Measurements from ENCODE around the gene RAB40B.

The RAB40B gene

DNA sequence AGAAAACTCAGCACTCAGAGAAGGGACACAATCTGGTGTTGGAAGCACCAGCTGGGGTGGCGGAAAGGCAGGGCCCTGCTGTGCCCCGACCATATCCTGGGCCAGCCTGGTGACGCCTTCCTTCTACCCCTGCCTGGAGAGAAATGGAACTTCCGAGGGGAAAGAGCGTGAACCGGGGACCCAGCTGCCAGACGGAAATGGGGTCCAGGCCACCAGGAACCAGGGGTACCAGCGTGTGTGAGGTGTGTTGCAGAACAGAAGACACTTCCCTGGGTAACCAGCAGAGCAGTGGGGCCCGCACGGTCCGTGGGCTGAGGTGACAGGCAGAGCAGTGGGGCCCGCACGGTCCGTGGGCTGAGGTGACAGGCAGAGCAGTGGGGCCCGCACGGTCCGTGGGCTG lies 6.8 kb downstream of the RAB40B start:
- no peak for DNase-seq (ENCODE audit: low spot score)

DNA sequence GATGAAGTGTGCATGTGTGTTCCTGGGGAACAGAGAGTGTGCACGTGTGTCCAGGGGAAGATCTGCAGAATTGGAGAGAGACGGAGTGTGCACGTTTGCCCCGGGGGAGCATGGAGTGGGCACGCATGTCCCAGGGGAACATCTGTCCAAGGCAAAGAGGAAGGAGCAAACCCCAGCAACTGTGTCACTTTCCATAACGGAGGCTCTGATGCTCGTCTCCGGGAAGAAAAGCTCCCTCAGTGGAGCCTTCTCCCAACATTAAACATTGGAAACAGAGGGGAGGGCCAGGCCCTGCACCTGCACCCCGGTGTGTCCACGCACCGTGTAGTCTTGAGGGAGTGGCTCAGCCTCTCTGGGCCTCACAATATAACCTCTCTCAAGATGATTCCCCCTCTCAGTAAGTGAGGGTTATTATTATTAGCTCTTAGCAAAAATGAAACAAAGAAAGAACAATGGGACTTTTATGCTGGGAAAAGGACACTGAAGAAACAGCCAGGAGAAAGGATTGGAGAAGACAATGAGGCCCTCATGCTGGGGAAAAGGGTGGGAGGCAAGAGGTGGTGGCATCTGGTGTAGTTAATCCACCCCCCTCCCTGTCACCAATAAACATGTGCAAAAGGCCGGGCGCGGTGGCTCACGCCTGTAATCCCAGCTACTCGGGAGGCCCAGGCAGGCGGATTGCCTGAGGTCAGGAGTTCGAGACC lies 7.6 kb downstream of the RAB40B start:
- DNase-seq (ENCODE audit: low spot score) = peak; percentile 93

DNA sequence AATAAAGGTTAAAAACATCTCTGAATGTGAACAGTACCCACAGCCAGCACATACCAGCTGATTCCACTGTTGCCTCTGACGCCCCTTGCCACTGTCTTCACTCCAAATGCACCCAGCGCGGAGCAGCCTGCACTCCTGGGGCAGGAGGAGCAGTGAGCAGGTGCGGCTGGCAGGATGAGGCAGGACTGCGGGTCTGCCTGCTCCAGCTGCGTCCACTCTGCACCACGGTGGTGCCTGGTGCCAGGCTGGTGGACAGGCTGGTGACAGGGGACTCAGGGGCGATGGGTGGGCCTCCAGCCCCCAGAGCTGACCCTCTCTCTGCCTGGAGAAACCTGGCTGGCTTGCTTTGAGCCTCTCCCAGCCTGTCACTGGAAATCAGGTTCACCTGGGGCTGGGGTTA lies 9.4 kb downstream of the RAB40B start:
- no peak for DNase-seq (ENCODE audit: low spot score)

DNA sequence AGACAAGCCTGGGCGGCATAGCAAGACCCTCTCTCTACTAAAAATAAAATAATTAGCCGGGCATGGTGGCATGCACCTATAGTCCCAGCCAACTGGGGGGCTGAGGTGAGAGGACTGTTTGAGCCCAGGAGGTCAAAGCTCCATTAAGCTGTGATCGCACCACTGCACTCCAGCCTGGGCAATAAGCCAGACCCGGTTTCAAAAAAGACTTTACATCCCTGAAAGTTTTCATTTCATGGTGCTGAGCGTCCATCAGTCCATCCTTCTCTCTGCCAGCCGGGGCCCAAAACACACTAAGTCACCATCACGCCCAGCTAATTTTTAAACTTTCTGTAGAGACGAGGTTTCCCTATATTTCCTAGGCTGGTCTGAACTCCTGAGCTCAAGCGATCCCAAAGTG lies 10.6 kb downstream of the RAB40B start:
- DNase-seq (ENCODE audit: low spot score) = no peak

DNA sequence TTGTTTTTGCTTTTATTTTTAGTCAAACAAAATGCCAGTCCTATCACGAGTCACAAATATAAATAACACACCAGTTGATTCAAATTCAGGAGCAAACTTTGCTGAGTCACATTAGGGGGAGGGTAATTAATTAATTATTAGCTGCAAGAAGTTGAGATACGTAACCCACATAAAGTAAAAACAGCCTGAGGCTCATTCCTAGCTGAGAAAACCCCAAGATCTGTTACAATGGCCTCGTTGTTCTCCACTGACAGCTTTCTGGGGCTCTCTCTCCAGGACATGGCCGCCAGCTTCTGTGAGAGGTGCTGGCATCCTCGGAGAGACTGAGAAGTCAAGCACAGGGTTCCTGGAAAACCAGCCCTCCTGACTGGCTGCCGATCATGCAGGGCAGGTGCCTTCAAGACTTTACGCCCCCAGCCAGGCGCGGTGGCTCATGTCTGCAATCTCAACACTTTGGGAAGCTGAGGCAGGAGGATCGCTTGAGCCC lies 11.1 kb downstream of the RAB40B start:
- DNase-seq (ENCODE audit: low spot score) = peak; percentile 82

DNA sequence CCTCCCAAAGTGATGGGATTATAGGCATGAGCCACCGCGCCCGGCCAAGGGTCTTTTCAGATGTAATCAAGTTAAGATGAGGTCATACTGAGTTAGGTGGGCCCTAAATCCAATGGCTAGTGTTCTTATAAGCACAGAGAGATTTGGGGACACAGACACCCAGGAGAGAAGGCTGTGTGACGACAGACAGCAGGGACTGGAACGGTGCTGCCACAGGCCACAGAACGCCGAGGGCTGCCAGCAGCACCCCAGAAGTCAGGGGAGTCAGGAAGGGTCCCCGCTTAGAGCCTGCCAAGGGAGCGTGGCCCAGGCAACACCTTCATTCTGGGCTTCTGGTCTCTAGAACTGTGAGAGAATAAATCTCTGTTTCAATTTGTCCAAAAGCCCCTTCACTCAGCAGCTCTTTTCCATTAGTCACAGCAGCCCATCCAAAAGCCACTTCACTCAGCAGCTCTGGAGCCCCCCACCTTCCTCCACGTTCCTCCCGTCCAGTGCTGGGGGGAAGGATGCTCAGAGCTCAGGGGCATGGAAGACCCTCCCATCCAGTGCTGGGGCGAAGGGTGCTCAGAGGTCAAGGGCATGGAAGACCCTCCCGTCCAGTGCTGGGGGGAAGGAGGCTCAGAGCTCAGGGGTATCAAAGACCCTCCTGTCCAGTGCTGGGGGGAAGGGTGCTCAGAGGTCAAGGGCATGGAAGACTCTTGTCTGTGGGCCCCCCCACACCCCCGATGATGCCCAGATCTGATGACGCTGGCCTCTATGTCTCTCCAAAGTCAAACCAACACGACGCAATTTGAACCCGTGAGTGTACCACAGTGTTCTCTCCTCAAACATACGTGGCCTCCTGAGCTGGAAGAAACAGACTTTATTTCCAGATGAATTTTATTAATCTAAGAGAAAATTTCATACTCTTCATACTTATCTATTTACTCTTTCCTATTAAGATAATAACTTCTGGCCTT lies 11.9 kb downstream of the RAB40B start:
- DNase-seq (ENCODE audit: low spot score) = no peak

DNA sequence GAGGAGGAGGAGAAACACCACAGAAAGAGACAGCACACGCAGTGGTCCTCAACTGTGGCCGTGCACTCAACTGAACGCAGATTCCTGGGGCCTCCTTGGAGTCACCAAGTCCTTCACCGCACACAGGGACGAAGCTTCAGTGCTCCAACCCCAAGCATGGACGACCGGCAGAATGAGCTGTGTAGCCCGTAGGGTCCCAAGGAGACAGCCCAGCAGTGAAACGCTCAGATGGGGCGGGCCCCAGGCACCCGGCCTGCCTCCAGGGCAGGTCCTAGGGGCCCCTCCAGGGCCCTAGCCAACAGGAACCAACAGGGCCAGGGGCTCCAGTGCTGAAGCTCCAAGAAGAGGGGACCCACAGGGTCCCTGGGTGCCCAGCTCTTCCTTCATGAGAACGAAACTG lies 13.2 kb downstream of the RAB40B start:
- DNase-seq (ENCODE audit: low spot score) = no peak

DNA sequence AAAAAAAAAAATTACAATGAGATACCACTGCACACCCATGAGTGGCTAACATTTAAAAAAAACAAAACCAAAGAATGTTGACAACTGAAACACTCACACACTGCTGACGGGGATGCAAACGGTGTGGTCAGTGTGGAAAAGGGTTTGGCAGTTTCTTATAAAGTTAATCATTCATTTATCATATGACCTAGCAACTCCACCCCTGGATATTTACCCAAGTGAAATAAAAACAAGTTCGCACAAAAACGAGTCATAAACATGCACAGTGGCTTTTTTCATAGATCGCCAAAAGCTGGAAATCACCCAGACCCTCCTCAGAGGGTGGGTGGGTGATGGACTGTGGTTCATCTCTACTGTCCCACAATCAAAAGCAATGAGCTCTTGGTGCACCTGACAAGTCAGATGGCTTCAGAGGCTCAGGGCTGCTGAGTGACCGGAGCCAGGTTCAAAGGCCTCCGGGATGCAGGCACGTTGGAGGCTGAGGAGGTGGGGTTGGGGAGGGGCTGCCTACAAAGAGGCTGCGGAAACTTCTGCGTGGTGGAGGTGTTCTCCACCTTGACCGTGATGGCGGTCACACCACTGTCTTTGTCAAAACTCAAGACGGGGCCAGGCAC lies 14.2 kb downstream of the RAB40B start:
- no peak for DNase-seq (ENCODE audit: low spot score)

DNA sequence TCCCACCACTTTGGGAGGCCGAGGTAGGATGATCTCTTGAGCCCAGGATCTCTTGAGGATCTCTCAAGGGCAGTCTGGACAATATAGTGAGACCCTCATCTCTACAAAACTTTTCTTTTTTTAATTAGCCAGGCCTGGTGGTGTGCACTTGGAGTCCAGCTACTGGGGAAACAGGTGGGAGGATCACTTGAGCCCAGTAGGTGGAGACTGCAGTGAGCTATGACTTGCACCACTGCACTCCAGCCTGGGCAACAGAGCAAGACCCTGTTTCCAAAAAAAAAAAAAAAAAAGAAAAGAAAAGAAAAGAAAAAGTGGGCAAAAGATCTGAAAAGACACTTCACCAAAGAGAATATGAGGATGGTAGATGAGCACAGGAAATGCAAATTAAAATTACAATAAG lies 15.0 kb downstream of the RAB40B start:
- no peak for DNase-seq (ENCODE audit: low spot score)

DNA sequence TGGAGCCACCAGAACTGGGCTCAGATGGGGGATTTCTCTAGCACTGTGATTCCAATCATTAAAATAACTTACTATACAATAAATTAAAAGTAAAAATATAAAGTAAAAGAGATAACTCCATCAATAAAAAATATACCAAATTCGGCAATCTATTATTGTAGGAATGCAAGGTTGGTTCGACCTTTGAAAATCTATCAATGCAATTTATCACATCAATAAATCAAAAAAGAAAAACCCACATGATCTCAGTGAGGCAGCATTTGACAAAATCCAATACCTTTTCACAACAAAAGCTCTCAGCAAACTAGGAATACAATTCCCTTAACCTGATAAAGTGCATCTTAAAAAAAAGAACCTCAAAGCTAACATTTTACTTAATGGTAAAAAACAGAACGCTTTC lies 17.0 kb downstream of the RAB40B start:
- no peak for DNase-seq (ENCODE audit: low spot score)

DNA sequence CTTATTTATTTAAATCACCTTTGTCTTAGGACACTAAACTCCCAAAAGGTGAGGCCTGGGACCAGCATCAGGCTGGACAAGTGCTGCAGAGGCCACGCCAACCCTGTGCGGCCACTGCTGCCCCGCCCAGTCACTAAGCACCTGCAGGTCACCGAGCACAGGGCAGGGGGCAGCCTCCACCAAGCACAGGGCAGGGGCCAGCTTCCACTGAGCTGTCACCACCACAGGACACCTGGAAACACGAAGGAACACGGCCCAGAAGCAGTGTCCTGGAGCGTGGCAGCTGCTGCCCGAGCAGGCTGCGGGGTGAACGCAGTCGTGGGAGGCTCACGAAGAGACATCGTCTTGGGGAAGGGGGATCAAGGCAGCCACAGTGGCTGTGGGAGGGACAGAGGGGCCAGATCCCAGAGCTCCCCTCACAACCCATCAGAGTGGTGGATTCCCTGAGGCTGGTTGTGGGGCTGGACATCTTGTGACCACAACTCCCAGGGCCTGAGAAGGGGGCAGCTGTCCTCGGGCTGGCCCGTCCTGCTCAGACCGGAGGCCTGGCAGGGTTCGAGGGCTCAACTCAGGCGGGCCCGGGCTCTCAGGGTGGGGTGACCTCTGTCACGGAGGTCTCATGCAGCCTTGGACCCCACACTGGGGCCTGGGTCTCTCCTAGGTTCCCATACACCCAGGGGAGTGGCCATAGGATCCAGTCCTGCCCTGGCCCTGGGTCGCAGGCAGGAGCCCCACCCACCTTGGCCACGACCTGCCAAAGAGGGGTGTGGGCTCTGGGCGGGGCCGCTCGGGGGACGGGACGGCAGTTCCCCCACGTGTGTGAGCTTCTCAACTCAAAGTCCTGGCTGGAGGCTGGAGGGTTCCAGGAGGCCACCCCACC lies 18.7 kb downstream of the RAB40B start:
- no peak for DNase-seq (ENCODE audit: low spot score)

DNA sequence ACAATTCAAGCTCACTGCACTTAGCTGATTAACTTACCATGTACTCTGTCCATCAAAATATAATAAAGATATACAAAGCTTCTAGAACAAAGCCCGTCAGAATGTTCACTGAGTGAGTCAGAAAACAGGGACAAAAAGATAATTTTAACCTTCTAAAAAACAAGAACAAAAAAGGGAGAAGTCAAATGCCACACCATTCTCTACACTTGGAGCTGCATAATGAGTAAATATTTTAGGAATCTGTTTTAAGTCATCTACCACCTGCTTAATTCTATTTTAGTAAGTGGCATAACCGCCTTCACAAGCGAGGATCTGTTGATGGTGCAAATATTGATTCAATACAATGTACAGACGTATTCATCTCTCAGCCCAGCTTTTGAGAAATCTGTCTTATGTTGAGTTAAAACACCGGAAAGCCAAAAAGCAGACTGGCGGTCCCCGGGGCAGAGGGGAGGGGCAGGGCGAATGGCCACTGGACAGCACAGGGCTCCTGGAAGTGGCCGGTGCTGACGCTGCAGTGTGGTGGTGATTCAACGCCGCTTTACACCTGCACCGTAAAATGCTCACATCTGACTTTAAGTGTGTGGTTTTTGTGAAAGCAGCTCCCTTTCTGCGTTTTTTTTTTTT lies 20.1 kb downstream of the RAB40B start:
- DNase-seq (ENCODE audit: low spot score) = no peak

DNA sequence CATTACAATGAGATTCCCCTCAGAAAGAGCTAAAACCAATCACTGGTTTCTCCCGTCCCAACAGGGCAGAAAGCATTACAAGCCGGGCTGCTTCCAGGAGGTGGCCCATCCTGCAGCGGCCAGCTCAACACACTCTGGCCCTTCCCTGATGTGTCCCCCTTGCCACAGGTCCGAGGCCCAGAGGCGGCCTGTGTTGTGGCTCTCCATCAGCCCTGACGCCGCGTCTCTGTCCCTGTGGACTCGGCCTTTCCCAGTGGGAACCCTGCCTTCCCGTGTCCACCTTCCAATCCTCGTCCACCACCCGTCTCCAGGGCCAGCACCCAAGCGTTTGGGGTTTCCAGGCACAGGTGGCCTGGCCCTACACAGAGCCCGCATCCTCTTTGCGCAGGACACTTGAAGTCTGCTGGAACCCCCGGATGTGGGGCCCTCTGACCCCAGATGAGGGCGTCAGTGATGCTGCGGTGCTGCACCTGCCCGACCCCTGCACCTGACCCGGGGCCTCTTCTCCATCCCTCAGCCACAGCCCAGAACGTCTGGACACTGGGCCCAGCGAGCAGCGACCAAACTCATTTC lies 21.1 kb downstream of the RAB40B start:
- no peak for DNase-seq (ENCODE audit: low spot score)

DNA sequence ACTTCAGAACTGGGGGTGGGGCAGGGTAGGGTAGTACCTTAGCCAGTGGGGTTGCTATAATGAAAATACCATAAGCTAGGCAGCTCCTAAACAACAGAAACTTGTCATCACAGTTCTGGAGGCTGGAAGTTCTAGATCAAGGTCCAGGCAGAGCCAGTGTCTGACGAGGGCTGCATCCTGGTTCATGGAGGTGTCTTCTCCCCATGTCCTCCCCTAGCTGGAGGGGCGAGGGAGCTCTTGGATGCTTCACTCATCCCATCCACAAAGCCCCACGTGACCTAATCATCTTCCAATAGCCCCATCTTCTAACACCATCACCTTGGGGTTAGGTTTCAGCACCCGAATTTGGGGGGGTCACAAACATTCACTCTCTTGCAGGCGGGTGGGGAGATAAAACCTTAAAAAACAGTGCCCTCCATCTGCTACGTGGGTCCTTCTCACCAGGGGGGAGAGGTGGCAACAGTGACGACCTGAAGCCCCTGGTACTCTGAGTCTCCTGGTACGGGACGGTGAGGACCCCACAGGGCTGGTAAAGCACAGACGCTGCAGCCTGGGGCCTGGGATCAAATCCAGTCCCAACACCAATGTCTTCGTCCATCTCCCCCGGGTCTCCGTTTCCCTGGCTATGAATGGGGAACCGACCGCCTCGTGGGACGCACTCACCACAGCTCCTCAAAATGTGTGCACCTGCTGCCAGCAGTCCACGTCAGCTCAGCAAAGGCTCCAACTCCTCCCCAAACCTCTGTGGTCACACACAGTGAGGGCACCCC lies 22.8 kb downstream of the RAB40B start:
- DNase-seq (ENCODE audit: low spot score) = no peak

DNA sequence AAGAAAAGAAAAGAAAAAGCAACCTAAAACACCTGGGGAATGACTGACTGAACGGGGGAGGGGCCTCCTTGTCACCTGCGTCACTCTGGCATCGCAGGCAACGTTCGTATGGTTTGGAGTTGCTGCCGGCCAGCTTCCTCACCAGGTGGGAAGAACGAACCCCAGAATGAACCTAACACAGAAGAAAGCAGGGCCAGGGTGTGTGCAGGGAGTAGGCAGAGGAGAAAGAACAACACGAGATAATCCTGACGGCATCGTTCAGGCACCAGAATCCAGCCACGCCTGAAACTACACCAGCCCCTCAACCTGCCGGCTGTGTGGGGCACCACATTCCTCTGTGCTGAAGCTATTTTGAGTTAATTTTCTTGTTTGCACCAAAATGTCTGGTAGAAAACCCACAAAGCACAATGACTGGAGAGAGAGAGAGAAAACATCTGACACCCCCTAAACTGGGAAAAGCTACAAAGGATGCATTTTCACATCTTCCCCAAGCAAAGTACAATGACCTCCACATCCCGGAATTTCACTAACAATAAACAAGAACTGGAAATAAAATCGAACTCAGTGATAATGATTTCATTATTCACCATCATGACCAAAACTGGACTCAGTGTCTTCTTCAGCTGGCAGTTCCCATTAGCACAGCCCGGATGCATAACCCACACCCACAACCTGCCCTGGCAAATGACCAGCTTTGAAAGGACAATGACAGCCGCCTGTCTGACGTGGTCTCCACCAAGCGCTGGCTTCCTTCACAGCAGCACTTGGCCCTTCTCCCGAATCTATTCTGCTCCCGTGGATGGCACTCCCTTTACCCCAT lies 23.6 kb downstream of the RAB40B start:
- peak; percentile 91 for DNase-seq (ENCODE audit: low spot score)

DNA sequence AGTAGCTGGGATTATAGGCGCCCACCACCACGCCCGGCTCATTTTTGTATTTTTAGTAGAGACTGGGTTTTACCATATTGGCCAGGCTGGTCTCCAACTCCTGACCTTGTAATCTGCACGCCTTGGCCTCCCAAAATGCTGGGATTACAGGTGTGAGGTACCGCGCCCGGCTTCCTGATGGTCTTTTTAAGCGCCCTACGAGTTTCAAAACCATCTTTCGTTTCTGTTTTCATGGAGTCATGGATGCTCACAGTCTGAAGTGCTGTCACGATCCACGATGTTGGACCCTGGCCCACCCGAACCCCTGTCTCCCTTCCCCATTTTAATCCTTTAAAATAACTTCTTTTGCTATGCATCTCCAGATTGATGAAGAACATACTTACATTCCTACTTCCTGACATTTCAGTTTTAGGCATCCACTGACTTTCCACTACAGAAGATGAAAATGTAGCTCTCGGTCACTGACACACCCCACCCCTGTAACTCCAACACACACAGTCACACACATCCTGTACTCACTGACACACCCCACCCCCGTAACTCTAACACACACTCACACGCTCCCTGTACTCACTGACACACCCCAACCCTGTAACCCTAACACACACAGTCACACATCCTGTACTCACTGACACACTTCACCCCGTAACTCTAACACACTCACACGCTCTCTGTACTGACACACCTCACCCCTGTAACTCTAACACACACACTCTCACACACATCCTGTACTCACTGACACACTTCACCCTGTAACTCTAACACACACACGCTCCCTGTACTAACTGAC lies 27.6 kb downstream of the RAB40B start:
- no peak for DNase-seq (ENCODE audit: low spot score)

DNA sequence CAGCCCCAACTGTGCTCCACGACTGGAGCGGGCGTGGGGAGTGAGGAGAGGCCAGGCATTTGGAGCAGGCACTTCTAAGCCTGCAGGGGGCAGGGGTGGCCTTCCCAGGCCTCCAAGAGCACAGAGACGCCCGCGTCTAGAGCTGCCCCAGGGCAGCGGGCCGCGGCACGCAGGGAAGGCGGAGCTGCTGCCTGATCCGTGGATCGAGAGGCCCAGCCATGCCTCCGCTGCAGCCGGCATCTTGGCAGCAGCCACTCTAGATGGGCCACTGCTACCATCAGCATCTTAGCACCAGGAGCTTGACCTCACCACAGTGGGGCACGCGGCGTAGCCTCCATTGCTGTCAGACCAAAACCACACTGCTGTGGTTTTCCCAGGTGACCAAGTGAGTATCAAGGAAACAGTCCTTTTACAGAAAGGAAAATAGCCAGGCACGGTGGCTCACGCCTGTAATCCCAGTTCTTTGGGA lies 29.8 kb downstream of the RAB40B start:
- DNase-seq (ENCODE audit: low spot score) = peak; percentile 86

DNA sequence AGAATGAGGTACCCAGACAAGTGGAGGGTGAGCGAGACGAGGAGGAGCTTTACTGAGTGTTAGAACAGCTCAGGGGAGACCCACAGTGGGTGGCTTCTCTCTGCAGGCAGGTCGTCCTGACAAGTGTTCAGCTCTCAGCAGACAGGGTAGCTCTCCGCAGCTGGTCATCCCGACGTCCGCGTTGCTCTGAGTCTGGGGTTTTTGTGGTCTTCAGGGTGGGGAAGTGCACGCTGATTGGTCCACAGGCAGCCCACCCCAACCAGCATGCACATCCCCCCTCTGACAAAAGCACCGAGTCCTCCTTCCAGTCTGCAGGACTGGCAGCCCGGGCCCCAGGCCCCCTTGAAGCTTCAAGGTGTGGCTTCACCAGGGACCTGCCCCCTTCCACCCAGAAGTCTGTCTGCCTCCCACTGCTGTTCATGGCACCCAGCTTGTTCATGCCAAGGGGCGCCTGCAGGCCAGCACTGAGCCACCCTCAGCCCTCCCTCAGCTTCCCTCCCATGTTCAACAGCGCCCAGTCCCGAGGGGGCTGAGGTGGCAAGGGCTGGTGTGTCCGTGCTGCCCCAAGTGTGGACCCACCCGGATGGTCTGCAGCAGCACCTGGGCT lies 30.4 kb downstream of the RAB40B start:
- no peak for DNase-seq (ENCODE audit: low spot score)
